ENCODE results near the gene UBE2I. TPM values are rescaled to one million over a fixed set of nuclear protein-coding genes. Genes with fewer than 3 reads are reported as not detected.
"Not testable (repeated sequence)": the region's sequence is repeated elsewhere in the genome, so short reads cannot be mapped to it uniquely, and the experiment has no call there.

The UBE2I gene
- 100 to 1,000 TPM; 198 to 199 TPM for total RNA-seq

GRCh38 chr16:1308977-1309885, at the start of gene UBE2I:
Gene UBE2I, plus strand, starts transcription at chr16:1309636. Its CDS starts 4,395 bp downstream, at chr16:1314031.
- Mint-ChIP-seq H3K9me3 (no peaks in the 10 kb centered on the region), H3K36me3 (ENCODE audit: low read depth) (peaks cover 27% of the 10 kb centered on the region)
- POLR2A ChIA-PET: interaction anchor here (0.6 to 3.8 kb wide), 18 partner anchors 8 to 518 kb away, joined by 3 to 13 read pairs (median 4); partner anchors contain the start of genes CRAMP1, FAHD1, IFT140 and MAPK8IP3

GRCh38 chr16:1259760-1260068, 49.7 kb upstream of the UBE2I start:
- Mint-ChIP-seq H3K4me3 (no peak overlapping the region), H3K4me1 (peaks cover 4% of the 10 kb centered on the region), H3K27me3 (peaks cover 20% of the 10 kb centered on the region), H3K9me3 (peaks cover 7% of the 10 kb centered on the region), H3K36me3 (ENCODE audit: low read depth) (no peaks in the 10 kb centered on the region), H3K27ac (no peak overlapping the region)
- CTCF ChIA-PET: no interaction called here
- POLR2A ChIA-PET: no interaction called here
- DNase-seq: no peak

More at GRCh38 chr16:1308977-1309885, at the start of gene UBE2I:
- Mint-ChIP-seq H3K27ac (peak within 1 kb of the TSS; percentile 96), H3K4me3 (peak within 1 kb of the TSS; percentile 100), H3K4me1 (peaks cover 45% of the 10 kb centered on the region), H3K27me3 (no peaks in the 10 kb centered on the region)
- DNase-seq: peak; percentile 98
- CTCF ChIA-PET: interaction anchor here (1.6 kb wide), 1 partner anchor 8 kb away, joined by 4 read pairs; no protein-coding TSS in a partner anchor

GRCh38 chr16:1260101-1260680, 49.2 kb upstream of the UBE2I start:
- H3K27me3 Mint-ChIP-seq: peaks cover 20% of the 10 kb centered on the region
- H3K27ac Mint-ChIP-seq: no peak overlapping the region
- CTCF ChIA-PET: no interaction called here
- no peak for DNase-seq
- H3K4me1 Mint-ChIP-seq: peaks cover 4% of the 10 kb centered on the region
- no peak overlapping the region for H3K4me3 Mint-ChIP-seq
- no peaks in the 10 kb centered on the region for H3K36me3 Mint-ChIP-seq (ENCODE audit: low read depth)
- H3K9me3 Mint-ChIP-seq: peaks cover 10% of the 10 kb centered on the region
- POLR2A ChIA-PET: no interaction called here

GRCh38 chr16:1261131-1261892, 48.1 kb upstream of the UBE2I start:
- ChIA-PET CTCF (no interaction called here), POLR2A (no interaction called here)
- H3K4me3 Mint-ChIP-seq: no peak overlapping the region

GRCh38 chr16:1262210-1262845, 47.1 kb upstream of the UBE2I start:
- POLR2A ChIA-PET: no interaction called here
- H3K9me3 Mint-ChIP-seq: peaks cover 13% of the 10 kb centered on the region
- H3K27me3 Mint-ChIP-seq: peaks cover 20% of the 10 kb centered on the region
- H3K4me3 Mint-ChIP-seq: no peak overlapping the region
- CTCF ChIA-PET: no interaction called here
- no peak overlapping the region for H3K27ac Mint-ChIP-seq
- no peak for DNase-seq
- H3K4me1 Mint-ChIP-seq: peaks cover 4% of the 10 kb centered on the region
- H3K36me3 Mint-ChIP-seq (ENCODE audit: low read depth): no peaks in the 10 kb centered on the region

More at GRCh38 chr16:1261131-1261892, 48.1 kb upstream of the UBE2I start:
- Mint-ChIP-seq H3K36me3 (ENCODE audit: low read depth) (no peaks in the 10 kb centered on the region), H3K27ac (no peak overlapping the region), H3K9me3 (peaks cover 13% of the 10 kb centered on the region), H3K4me1 (peaks cover 4% of the 10 kb centered on the region), H3K27me3 (peaks cover 20% of the 10 kb centered on the region)
- no peak for DNase-seq

GRCh38 chr16:1262846-1263221, 46.6 kb upstream of the UBE2I start:
- Mint-ChIP-seq H3K9me3 (peaks cover 13% of the 10 kb centered on the region), H3K36me3 (ENCODE audit: low read depth) (no peaks in the 10 kb centered on the region), H3K27me3 (peaks cover 20% of the 10 kb centered on the region), H3K4me1 (peaks cover 4% of the 10 kb centered on the region), H3K27ac (no peak overlapping the region), H3K4me3 (no peak overlapping the region)
- ChIA-PET POLR2A (no interaction called here), CTCF (no interaction called here)
- DNase-seq: no peak

- Mint-ChIP-seq H3K9me3 (peaks cover 13% of the 10 kb centered on the region), H3K36me3 (ENCODE audit: low read depth) (no peaks in the 10 kb centered on the region), H3K4me1 (peaks cover 4% of the 10 kb centered on the region), H3K4me3 (no peak overlapping the region), H3K27ac (no peak overlapping the region), H3K27me3 (peaks cover 20% of the 10 kb centered on the region)
- no peak for DNase-seq
- ChIA-PET POLR2A (no interaction called here), CTCF (no interaction called here)
These were observed 45.7 kb upstream of the UBE2I start for GRCh38 chr16:1263591-1264344.

GRCh38 chr16:1264345-1265089, 44.9 kb upstream of the UBE2I start:
- no peak overlapping the region for H3K27ac Mint-ChIP-seq
- CTCF ChIA-PET: no interaction called here
- POLR2A ChIA-PET: no interaction called here
- no peaks in the 10 kb centered on the region for H3K4me1 Mint-ChIP-seq
- no peaks in the 10 kb centered on the region for H3K36me3 Mint-ChIP-seq (ENCODE audit: low read depth)
- H3K4me3 Mint-ChIP-seq: no peak overlapping the region
- DNase-seq: no peak
- peaks cover 15% of the 10 kb centered on the region for H3K27me3 Mint-ChIP-seq
- peaks cover 13% of the 10 kb centered on the region for H3K9me3 Mint-ChIP-seq

GRCh38 chr16:1265090-1265630, 44.3 kb upstream of the UBE2I start:
- DNase-seq: no peak
- H3K27ac Mint-ChIP-seq: no peak overlapping the region
- CTCF ChIA-PET: no interaction called here
- no peaks in the 10 kb centered on the region for H3K4me1 Mint-ChIP-seq
- no peak overlapping the region for H3K4me3 Mint-ChIP-seq
- POLR2A ChIA-PET: no interaction called here
- H3K36me3 Mint-ChIP-seq (ENCODE audit: low read depth): no peaks in the 10 kb centered on the region
- H3K27me3 Mint-ChIP-seq: peaks cover 12% of the 10 kb centered on the region
- peaks cover 13% of the 10 kb centered on the region for H3K9me3 Mint-ChIP-seq

GRCh38 chr16:1265826-1266225, 43.6 kb upstream of the UBE2I start:
- H3K9me3 Mint-ChIP-seq: peaks cover 13% of the 10 kb centered on the region
- H3K36me3 Mint-ChIP-seq (ENCODE audit: low read depth): no peaks in the 10 kb centered on the region
- POLR2A ChIA-PET: no interaction called here
- no peak for DNase-seq
- H3K27me3 Mint-ChIP-seq: peaks cover 7% of the 10 kb centered on the region
- H3K27ac Mint-ChIP-seq: no peak overlapping the region
- H3K4me3 Mint-ChIP-seq: no peak overlapping the region
- CTCF ChIA-PET: no interaction called here
- H3K4me1 Mint-ChIP-seq: no peaks in the 10 kb centered on the region

GRCh38 chr16:1269418-1269817, 40.0 kb upstream of the UBE2I start:
- H3K27me3 Mint-ChIP-seq; H3K4me3 Mint-ChIP-seq; H3K4me1 Mint-ChIP-seq; H3K27ac Mint-ChIP-seq; CTCF ChIA-PET; DNase-seq; POLR2A ChIA-PET; H3K36me3 Mint-ChIP-seq (ENCODE audit: low read depth); H3K9me3 Mint-ChIP-seq: not testable (repeated sequence)

- H3K36me3 Mint-ChIP-seq (ENCODE audit: low read depth): no peaks in the 10 kb centered on the region
- peaks cover under 1% of the 10 kb centered on the region for H3K9me3 Mint-ChIP-seq
- no peaks in the 10 kb centered on the region for H3K4me1 Mint-ChIP-seq
- no peak for DNase-seq
- H3K27ac Mint-ChIP-seq: no peak overlapping the region
- POLR2A ChIA-PET: no interaction called here
- CTCF ChIA-PET: no interaction called here
- peaks cover 1% of the 10 kb centered on the region for H3K27me3 Mint-ChIP-seq
- H3K4me3 Mint-ChIP-seq: no peak overlapping the region
These were observed 38.1 kb upstream of the UBE2I start for GRCh38 chr16:1271380-1271723.

All from activated CD4-positive, alpha-beta memory T cell treated with anti-CD3 and anti-CD28 coated beads, Interleukin-2, amount 10 ng/mL, durations not matched to agents 7 days and 5 days (primary cell).